GM12874 (cell line): Measurements from ENCODE around the gene TUBGCP6.

Experiments used
- CTCF ChIP-seq: IDR thresholded peaks from 2 replicates; pipeline ENCODE4 v1.5.1; 2011; ENCODE audit warnings: low read depth, mild to moderate bottlenecking, control low read depth, low read length, moderate library complexity; ENCODE audit not compliant: insufficient read depth

The TUBGCP6 gene

GRCh38 chr22:50243685-50244419 is 971 bp downstream of the TUBGCP6 start:
- TF ChIP-seq CTCF: no peak

- no peak for TF ChIP-seq CTCF
These were observed 2.3 kb downstream of the TUBGCP6 start for GRCh38 chr22:50242406-50242949.

- TF ChIP-seq CTCF: no peak
These were observed 6.1 kb downstream of the TUBGCP6 start for GRCh38 chr22:50238755-50239154.

- peak; percentile 53; the same call in 1 of the 2 replicates for TF ChIP-seq CTCF
These were observed 8.0 kb downstream of the TUBGCP6 start for GRCh38 chr22:50236731-50237409.

GRCh38 chr22:50233223-50233622 is 11.6 kb downstream of the TUBGCP6 start:
- TF ChIP-seq CTCF: no peak

- TF ChIP-seq CTCF: no peak
These were observed 12.2 kb downstream of the TUBGCP6 start for GRCh38 chr22:50232481-50233151.

GRCh38 chr22:50229370-50229769 is 15.5 kb downstream of the TUBGCP6 start:
- no peak for TF ChIP-seq CTCF
